DMS53 treated with DMSO at 0.1 percent for 48 hours (cell line): Measurements from ENCODE around the gene ALX1.
A peak's percentile ranks its signal among the peaks of the same experiment; 100 is the strongest.
"Not testable (repeated sequence)": the region's sequence is repeated elsewhere in the genome, so short reads cannot be mapped to it uniquely, and the experiment has no call there.

Experiments
- DNase-seq: peaks from one replicate; lab custom pipeline; 2025; ENCODE audit not compliant: unreplicated experiment; lab: John Stamatoyannopoulos, UW

The ALX1 gene

GRCh38 chr12:85299053-85299452 lies 19.0 kb downstream of the ALX1 start:
- DNase-seq, result no peak

GRCh38 chr12:85301051-85301450 lies 21.0 kb downstream of the ALX1 start:
- DNase-seq, result no peak

- no peak for DNase-seq
Measured at GRCh38 chr12:85308374-85308773, 28.4 kb downstream of the ALX1 start.

- no peak for DNase-seq
Measured at GRCh38 chr12:85309125-85309566, 29.1 kb downstream of the ALX1 start.

GRCh38 chr12:85310025-85310424 lies 30.0 kb downstream of the ALX1 start:
- DNase-seq, result no peak

GRCh38 chr12:85310456-85311076 lies 30.5 kb downstream of the ALX1 start:
- DNase-seq, result peak; percentile 28

GRCh38 chr12:85317866-85318636 lies 38.0 kb downstream of the ALX1 start:
- DNase-seq, result not testable (repeated sequence)

- no peak for DNase-seq
Measured at GRCh38 chr12:85322715-85323114, 42.7 kb downstream of the ALX1 start.

GRCh38 chr12:85325442-85325841 lies 45.4 kb downstream of the ALX1 start:
- DNase-seq, result no peak

- DNase-seq, result no peak
Measured at GRCh38 chr12:85329913-85330312, 49.9 kb downstream of the ALX1 start.

- no peak for DNase-seq
Measured at GRCh38 chr12:85348779-85349178, 68.8 kb downstream of the ALX1 start.

GRCh38 chr12:85350356-85350755 lies 70.3 kb downstream of the ALX1 start:
- no peak for DNase-seq
